CD4-positive, alpha-beta T cell treated with Interleukin-4 for 1 hour (primary cell): ENCODE measurements around the gene RIN1.
"Not testable (repeated sequence)": the region's sequence is repeated elsewhere in the genome, so short reads cannot be mapped to it uniquely, and the experiment has no call there.

ENCODE experiments used
- DNase-seq, 2 donors: peaks; one replicate each; pipeline ENCODE4 v3.0.0-alpha.2; 2020 to 2022

The RIN1 gene

DNA sequence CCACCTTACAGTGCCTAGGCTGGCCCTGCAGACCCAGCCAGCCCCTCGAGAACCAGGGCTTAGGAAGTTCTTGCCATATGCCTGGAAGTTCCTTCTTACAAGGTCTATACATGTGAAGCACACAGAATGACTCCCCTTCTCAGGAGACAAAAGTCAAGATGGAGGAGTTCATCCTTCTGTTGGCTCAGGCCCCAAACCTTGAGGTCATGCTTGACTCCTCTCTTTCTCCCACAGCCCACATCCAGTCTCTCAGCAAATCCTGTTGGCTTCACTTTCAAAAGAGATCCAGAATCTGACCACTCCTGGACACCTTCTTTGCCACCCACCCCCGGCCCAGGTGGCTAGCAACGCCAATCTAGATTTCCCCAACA, 17.6 kb downstream of the RIN1 start:
- DNase-seq, result no peak

DNA sequence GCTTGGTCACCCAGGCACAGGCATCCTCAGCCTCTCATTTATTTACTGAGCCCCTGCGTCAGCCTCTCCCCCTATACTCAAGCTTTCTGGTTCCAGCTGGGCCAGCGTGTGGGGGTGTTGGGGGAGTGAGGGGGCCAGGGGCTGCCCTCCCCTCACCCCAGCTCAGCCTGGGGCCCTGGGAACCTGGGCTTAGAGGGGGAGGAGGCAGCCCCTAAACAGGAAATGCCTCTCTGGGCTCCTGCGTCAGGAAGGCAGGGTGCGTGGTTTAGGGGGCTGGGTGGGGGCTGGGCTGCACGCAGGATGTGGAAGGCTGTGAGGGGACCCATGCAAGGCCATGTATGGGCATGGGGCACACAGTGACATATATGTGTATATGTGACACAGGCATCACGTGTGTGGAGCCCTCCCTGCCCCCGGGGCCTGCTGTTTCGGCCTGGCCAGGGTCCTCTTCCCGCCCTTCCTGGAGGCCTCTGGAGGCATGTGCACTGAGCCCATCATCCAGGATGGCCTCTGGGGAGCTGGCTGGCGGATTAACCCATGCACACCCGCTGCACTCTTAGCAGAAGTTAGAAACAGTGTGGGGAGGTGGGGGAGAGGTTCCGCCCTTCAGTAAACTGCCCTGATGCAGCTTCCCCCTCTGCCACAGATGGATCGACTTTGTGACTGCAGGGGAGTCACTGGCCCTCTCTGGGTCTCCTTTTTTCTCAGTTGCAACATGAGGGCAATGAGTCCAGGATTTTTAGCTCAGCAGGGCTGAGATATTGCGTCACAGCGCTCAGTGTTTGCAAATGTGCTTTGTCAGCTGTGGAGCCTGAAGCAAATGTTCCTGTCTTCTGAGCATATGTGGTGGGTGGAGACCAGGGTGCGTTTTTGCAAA, 18.3 kb downstream of the RIN1 start:
- peak; percentile 73 to 88 for DNase-seq

DNA sequence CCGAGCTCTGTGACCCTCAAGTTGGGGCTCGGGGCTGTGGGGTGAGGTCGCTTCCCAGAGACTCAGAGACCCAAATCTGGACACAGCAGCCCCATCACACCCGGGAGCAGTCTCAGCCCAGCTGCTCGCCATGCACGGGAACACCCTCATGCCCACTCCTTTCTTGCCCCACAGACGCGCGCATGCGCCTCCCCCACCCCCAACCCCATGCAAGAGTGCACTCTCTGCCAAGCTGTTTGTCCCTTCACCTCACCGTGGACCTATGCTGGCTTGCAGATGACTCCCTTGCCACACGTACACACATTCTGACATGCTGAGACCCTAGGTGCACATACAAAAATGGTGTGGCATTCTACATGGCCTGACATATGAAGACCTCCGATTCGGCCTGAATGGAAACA, 18.9 kb downstream of the RIN1 start:
- DNase-seq, result peak; percentile 29 to 62

DNA sequence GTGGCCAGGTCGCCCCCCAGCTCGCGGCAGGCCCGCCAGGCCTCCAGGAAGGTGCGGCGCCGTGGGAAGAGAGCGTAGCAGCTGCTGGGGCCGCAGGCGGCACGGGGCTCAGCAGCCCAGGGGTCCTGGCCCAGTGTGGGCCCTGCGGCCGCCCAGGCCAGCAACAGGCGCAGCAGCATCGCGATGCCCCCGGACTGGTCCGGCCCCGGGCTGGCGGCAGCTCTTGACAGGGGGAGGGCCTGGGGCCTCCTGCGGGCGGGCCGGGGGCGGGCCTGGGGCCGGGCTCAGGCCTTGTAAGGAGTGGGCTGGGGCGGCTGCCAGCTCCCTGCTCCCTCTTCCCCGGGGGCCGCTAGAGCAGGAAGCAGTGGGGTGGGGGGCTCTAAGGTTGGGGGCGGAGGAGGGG, 19.4 kb downstream of the RIN1 start, which contains the start of gene CD248:
TSS of gene CD248 (minus strand) at position 196 of the 403 bp plus-strand sequence. CDS start at position 179, 17 bp downstream.
- DNase-seq, result no peak

DNA sequence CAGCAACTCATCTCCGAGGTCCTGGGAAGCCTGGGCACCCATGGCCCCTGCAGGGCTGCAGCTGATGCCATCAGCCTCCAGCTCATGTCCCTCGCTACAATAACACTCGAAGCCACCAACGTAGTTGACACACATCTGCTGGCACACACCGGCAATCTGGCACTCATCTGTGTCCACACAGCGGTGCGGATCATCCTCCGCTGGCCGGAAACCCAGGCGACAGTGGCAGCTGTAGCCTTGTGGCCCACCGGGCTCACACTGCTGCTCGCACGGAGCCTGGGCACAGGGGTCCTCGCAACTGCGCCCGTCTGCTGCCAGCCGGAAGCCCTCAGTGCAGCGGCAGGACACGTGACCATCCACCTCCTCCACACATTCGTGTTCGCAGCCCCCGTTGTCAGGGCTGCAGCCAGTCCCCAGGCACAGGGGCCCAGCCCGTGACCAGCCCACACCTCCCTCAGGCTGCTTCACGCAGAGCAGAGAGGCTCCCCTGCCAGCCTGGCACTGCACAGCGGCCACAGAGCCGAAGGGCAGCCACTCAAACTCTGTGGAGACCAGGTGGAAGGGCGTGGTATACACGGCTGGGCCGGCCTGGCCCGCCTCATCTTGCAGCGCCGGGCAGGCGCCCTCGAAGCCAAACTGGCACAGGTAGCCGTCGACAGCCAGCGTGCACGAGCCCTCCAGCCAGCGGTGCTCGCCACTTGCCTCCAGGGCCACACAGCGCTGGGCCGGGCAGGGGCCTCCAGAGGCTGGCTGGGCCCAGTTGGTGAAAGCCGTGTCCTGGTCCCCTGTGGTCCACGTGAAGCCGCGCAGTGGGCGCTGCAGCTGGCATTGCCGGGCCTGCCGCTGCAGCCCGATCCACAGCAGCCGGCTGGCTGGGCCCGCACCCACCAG, 20.1 kb downstream of the RIN1 start:
- no peak for DNase-seq

DNA sequence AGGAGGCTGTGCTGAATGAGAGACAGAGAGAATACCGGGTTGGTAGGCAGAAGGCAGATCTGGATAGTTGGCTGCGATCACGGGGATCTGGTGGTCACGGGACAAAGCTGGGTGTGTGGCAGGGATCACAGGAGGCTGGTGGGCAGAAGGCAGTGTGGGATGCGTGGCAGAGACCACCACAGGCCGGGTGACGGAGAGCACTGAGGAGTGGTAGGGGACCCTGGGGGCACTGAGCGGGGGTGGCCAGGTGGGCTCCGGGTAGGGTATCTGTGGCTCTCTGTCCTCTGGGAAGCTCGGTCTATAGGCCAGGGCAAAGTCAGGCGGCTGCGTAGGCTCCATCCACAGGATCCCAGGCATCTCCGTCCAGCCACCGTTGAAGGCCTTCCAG, 20.7 kb downstream of the RIN1 start:
- DNase-seq, result no peak

DNA sequence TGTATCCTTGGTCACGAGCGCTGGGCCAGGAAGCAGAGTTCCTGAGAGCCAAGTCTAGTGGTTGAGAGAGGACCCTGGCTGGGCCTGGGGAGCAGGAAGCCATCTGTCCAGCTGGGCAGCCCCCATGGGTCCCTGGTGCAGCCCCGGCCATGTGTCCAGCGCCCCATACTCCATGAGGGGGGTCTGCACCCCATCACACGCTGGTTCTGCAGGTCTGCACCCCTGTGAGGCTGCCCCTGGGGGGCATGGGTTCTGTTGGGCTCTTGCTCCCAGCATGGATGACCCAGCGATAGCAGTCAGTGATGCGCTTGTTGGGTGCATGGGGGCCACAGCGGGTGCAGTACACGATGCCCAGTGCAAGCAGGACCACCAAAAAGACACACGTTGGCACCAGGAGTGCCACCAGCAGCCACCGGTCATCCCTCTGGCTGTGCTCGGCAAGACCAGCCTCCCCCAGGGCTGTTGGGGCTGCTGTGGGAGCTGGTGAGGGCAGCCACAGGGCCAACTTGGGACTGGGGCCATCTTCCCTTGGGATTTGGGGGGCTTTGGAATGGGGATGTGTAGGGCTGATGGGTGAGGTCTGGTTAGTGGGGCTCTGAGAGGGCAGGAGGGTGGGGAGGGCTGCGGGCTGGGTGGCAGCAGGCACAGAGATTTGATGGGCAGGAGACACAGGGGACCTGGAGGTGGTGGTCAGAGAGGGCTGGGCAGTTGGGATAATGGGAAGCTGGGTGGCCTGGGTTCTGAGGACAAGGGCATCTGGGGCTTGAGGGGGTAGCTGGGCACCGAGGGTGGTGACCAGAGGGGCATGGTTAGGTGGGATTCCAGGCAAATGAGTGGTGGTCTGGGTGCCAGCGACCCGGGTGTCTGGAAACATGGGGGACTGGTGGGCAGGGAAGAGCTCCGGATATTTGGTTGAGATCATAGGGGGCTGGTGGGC, 21.4 kb downstream of the RIN1 start:
- DNase-seq, result no peak

DNA sequence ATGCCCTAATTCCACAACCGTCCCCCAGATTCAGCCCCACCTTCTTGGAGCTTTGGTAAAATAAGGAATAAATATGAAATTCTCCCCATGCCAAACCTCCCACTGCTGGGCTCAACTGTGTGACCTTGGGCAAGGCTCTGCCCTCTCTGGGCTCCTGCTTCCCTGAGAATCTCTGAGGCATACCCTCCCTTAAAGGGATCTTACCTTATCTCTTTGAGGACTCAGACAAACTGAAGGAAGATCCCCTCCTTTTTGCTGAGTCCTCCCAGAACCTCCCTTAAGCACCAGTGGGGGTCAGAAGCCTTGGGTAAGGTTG, 22.1 kb downstream of the RIN1 start:
- DNase-seq, result no peak

DNA sequence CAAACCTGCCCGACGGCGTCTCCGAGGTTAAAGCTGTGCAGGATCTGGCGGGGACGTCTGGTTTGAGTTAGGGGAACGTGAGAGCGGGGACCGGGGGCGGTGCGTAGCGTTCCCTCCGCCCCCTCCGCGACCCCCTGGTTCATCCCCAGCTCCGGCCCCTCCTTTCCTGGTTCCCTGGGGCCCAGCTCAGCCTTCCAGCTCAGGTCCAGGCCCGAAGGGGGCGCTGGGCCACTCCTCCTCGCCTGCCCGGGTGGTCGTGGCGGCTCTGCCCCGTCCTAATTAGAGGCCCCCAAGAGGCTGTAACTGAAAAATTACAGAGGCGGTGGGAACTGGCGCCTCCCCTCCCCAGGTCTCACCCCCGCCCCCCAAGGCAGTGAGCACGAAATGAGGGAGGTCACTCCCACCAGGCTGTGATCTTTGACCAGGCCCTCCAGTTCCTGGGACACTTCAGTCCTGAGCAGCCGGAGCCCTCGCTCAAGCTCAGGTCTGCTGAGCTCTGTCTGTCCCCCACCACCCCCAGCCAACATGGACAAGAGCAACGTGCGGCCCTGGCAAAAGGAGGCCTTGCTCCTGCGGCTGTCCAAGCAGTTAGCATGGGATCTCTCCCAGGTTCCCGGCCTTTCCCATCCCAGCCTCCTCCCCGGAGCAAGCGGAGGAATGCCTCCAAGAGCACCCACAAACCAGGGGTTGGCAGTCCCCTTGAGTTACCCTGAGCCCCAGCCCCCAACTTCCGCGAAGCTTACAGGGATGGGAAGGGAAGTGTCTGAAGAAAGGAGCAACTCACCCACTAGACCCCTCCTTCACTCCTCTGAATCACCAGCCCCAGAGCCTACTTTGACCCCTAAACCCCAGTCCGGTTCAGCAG, 22.7 kb downstream of the RIN1 start:
- DNase-seq, result no peak

DNA sequence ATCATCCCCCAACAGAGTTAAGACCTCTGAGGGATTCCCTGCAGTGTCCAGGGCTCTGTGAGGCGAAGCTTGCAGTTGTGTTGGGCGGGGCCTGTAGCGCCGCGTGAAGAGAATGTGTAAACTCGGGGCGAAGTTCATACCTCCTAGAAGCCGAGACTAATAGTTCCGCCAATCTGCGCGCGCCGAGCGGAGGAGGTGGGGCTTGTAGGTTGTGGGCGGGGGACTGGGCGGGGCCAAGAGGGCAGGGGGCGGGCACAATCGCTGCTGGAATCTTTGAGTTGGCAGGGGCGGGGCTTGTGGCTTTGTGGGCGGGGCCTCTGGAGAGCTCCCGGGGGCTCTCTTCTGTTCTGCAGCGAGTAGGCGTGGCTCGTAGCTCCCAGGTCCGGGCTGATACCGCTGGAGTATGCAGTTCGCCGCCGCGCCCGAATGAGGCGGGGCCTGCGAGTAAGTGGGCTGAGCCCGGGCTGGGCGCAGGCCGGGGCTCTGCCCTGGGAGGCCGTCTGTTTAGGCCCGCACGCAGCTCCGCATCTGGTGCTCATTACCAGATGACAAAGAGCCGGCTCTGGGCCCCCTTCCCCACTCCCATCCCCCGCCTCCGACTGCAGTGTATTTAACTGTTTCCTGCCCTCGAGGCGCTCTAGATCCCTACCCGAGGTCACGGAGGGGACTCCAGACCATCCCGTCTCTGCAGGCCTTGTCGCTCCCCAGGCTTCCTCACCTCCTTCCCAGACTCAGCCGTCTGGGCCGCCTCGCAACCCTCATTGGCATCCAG, 23.5 kb downstream of the RIN1 start:
- DNase-seq, result peak; percentile 98 to 99

DNA sequence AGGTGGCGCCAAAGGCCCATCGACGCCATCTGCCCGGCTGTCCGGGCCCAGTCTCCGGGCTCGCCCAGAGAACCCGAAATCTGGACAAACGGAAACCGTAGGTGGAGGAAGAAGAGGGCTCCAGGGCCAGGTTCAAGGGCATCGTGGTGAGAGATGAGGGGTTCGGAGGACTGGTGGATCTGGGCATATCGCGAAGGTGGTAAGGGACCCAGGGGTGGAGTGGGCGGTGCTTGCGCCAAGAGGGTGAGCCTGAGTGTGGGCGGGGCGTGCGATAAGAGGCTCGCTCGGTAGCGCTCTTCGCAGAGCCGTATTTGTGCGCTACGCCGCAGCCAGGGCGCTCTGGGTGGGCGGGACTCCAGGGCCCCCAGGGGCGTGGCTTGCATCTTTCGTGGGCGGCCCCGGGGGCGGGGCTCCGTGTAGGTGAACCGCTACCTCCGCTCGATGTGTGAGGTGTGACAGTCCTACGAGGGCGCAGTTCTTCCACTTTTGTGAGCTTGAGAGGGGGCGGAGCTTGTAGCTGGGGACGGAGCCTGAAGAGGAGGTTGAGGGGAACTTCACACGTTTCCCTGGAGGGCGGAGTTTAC, 24.2 kb downstream of the RIN1 start:
- DNase-seq, result peak; percentile 98 to 99

DNA sequence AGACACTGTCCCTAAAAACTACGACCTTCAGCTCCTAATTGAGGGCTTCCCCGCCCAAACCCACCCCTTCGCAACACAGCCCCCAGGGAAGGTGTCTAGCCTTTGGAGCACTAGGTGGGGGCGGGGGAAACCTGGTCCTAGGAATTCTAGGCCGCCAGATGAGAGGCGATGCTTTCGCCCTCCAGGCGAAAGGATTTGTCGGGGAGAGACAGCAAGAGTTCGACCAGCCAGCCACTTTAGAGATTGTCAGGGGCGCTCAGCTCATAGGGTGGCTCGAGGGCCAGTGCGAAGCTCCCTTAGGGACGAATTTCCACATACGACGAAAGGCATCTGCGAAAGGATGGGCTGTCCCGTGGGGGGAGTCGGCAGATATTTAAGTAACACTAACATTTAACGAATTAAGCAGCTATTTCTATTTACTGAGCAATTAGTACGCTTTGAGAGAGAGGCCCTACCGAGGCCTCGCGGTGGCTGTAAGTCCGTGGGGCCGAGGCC, 24.7 kb downstream of the RIN1 start:
- DNase-seq, result no peak

DNA sequence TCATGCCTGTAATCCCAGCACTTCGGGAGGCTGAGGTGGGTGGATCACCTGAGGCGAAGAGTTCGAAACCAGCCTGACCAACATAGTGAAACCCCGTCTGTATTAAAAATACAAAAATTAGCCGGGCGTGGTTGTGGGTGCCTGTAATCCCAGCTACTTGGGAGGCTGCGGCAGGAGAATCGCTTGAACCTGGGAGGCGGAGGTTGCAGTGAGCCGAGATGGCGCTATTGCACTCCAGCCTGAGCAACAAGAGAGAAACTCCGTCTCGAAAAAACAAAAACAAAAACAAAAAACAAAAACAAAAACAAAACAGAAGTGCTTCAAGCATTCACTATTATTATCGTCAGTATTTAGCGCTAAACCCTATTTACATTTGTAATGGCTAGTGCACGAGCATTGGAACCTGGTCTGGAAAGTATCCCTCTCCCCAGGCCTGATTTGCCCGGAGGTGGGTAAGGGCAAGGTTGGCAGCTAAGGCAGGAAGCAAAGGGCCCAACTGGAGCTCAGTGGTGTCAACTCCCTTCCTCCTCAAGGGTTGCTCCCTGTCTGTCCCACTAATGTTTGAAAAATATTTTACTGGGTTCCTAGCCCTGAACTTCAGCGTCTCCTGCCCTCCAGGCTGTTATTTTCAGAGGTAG, 25.3 kb downstream of the RIN1 start:
- not testable (repeated sequence) for DNase-seq

DNA sequence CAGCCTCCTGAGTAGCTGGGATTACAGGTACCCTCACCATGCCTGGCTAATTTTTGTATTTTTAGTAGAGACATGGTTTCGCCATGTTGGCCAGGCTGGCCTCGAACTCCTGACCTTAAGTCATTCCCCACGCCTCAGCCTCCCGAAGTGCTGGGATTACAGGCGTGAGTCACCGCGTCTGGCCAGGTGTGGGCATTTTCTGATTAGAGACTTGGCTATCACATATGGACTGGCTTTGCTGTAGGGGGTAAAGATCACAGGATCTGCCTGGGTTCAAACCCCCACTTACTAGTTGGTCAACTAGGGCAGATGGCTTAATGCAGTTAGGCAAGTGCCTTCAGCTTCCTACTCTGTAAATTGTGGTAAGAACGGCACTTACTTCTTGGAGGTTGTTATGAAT, 25.9 kb downstream of the RIN1 start:
- DNase-seq, result no peak

DNA sequence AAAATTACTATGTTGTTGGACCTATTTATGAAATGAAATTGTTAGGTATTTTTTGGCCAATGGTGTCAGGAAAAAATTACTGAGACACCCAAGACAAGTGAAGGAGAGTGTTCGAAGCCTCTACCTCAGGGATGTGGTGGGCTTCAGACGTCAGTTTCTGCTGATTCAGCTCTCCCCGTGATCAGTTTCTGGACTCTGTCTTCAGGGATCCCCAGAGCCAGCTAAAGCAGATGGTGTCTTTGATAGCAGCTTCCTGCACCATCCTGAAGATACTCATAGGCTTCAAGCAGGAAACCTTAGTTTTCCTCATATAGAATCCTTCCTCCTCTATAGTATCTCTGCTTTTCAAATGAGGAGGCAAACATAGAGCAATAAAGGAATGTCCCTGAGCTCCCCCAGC, 26.8 kb downstream of the RIN1 start:
- no peak for DNase-seq

DNA sequence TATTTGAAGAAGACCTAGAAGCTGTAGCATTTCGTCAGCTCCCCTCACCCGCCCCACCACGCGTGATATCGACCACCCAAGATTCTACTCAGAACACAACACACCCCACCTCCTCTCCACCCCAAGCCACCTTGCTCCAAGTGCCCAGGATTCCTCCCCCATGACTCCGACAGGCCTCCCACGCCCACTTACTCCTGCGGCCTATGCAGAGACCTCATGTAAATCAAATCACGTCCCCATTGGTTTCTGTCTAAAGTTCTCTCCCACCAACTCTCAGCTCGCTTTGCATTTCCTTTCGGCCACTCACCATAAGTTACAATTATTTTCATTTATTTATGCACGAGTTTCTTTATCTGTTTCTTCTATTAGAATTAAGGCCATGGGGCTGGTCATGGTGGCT, 33.6 kb downstream of the RIN1 start:
- DNase-seq, result no peak

DNA sequence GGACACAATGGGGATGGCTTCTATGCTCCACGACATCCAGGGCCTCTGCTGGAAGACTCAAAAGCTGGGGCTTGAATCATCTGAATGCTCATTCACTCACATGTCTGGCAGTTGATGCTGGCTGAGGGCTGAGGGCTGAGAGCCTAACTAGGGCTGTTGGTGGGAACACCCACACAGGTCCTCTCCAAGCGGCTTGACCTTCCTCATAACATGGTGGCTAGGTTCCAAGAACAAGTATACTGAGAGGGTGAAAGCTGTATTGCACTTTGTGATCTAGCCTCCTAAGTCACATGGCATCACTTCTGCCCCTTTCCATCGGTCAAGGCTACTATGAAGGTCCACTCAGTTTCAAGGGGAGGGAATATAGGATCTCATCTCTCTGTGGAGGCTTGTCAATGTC, 37.0 kb downstream of the RIN1 start:
- no peak for DNase-seq

DNA sequence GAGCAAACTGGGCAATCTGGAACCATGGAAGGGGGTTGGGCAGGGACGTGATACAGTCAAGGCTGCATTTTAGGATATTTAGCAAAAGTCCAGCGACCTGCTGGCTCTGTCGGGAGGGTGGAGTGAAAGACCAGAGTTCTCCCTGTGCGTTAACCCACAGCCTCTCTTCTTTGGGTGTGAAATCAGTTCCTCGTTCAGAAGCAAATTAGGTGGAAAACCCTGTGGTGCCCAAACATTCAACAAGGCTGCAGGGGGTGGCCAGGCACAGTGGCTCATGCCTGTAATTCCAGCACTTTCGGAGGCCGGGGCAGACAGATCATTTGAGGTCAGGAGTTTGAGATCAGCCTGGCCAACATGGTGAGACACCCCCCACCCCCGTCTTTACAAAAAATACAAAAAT, 38.6 kb downstream of the RIN1 start:
- DNase-seq, result no peak

DNA sequence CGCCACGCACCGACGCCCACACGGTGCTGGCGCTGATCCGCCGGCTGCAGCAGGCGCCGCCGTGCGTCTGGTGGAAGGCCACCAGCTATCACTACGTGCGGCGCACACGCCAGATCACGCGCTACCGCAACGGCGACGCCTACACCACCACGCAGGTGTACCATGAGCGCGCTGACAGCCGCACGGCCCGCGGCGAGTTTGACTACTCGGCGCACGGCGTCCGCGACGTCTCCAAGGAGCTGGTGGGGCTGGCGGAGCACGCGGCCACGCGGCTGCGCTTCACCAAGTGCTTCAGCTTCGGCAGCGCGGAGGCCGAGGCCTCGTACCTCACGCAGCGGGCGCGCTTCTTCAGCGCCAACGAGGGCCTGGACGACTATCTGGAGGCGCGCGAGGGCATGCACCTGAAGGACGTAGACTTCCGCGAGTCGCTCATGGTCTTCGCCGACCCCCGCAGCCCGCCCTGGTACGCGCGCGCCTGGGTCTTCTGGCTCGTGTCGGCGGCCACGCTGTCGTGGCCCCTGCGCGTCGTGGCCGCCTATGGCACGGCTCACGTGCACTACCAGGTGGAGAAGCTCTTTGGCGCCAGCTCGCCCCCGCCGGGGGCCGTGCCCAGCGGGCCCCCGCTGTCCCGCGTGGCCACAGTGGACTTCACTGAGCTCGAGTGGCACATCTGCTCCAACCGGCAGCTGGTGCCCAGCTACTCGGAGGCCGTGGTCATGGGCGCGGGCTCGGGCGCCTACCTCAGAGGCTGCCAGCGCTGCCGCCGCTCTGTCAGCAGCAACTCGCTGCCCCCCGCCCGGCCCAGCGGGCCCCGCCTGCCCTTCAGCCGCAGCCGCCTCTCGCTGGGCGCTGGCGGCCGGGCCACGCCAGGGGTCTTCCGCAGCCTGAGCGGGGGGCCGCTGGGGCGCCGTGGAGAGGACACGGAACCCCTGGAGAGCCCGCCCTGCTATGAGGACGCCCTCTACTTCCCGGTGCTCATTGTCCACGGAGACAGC, 41.3 kb downstream of the RIN1 start:
- no peak for DNase-seq
